Panc1 (cell line): Measurements from ENCODE around the gene RASA3. TPM values are rescaled to one million over a fixed set of nuclear protein-coding genes. Genes with fewer than 3 reads are reported as not detected.
A peak's percentile ranks its signal among the peaks of the same experiment; 100 is the strongest.

Source experiments
- ATAC-seq: fragments of 200-7000 bp; cut with Tn5 transposase; 2 replicates; pipeline ENCODE4 v1.9.1; 2020; ENCODE audit warnings: mild to moderate bottlenecking, moderate library complexity
- BruUV-seq: library from RNA; stranded (reverse); fragments of 400-500 nt; replicated peaks from 2 replicates; lab custom pipeline; 2021; lab: Mats Ljungman, UMichigan
- CTCF ChIA-PET: fragments of 300-600 bp; sonication (Branson Sonifier 250); formaldehyde crosslinking; loops from one replicate; lab custom pipeline; 2022; ENCODE audit warnings: antibody characterized with exemption; lab: Charles Lee
- POLR2A ChIA-PET: fragments of 300-600 bp; sonication (Branson Sonifier 250); formaldehyde crosslinking; loops from one replicate; lab custom pipeline; 2022; ENCODE audit warnings: antibody characterized with exemption; lab: Charles Lee
- DNase-seq: peaks from one replicate; pipeline ENCODE4 v3.0.0-alpha.2; 2010; ENCODE audit warnings: low read depth, low spot score
- H3K27ac ChIP-seq: 2 replicates; pipeline ENCODE4 v1.5.1; 2011; ENCODE audit warnings: mild to moderate bottlenecking, low read length, inconsistent platforms
- H3K27me3 ChIP-seq: fragments of 200-500 bp; sonication (Bioruptor generic); 2 replicates; pipeline ENCODE4 v1.6.0; 2014; ENCODE audit warnings: low read length, inconsistent platforms; ENCODE audit not compliant: control insufficient read depth, insufficient read depth
- H3K36me3 ChIP-seq: fragments of 200-500 bp; sonication (Bioruptor generic); 2 replicates; pipeline ENCODE4 v1.5.1; 2014; ENCODE audit warnings: inconsistent platforms, mild to moderate bottlenecking, low read length, moderate library complexity; ENCODE audit not compliant: control insufficient read depth, insufficient read depth
- H3K4me1 ChIP-seq: 2 replicates; pipeline ENCODE4 v1.5.1; 2011; ENCODE audit warnings: inconsistent platforms, mild to moderate bottlenecking, low read length, moderate library complexity; ENCODE audit not compliant: control insufficient read depth, insufficient read depth
- H3K4me3 ChIP-seq, 2 experiments: 2 replicates each; pipeline ENCODE4 v1.5.1; 2011 to 2012; ENCODE audit warnings: low read depth in 2 of 2, low read length in 2 of 2, mild to moderate bottlenecking in 2 of 2, inconsistent platforms in 1 of 2, moderate library complexity in 1 of 2
- H3K9me3 ChIP-seq: fragments of 200-500 bp; sonication (Bioruptor generic); 2 replicates; pipeline ENCODE4 v1.5.1; 2014; ENCODE audit warnings: low read depth, mild to moderate bottlenecking, inconsistent platforms, low read length, moderate library complexity; ENCODE audit not compliant: control insufficient read depth, insufficient read depth
- POLR2AphosphoS5 ChIP-seq: IDR thresholded peaks from 2 replicates; pipeline ENCODE4 v1.6.1; 2012; ENCODE audit warnings: mild to moderate bottlenecking, low read depth, low read length, moderate library complexity
- SIN3A ChIP-seq: IDR thresholded peaks from 2 replicates; pipeline ENCODE4 v1.6.1; 2012; ENCODE audit warnings: low read depth, mild to moderate bottlenecking, low read length, moderate library complexity, borderline replicate concordance; ENCODE audit not compliant: insufficient read depth
- TCF7L2 ChIP-seq: IDR thresholded peaks from 2 replicates; pipeline ENCODE4 v1.6.1; 2011; ENCODE audit warnings: mild to moderate bottlenecking, low read depth, low read length, inconsistent platforms
- in situ Hi-C: cut with HindIII; loops from 2 replicates; pipeline ENCODE4 v1.10.0; 2016; ENCODE audit warnings: low sequenced_read_pairs, low pct_unique_long_range_greater_than_20kb
- intact Hi-C: fragments of 100-400 bp; cut with micrococcal nuclease; formaldehyde crosslinking; loops from one replicate; pipeline ENCODE4 v1.10.0; 2022; ENCODE audit not compliant: unreplicated experiment
- total RNA-seq: library from RNA; stranded (reverse); gene quantifications from one replicate; pipeline ENCODE4 v1.2.1, GENCODE V29; 2021; ENCODE audit not compliant: unreplicated experiment
- TF ChIP-seq, protein P1 (sequence below): fragments of 450-650 bp; IDR thresholded peaks from 2 replicates; pipeline ENCODE4 v1.5.1; 2017; ENCODE audit warnings: mild to moderate bottlenecking
- TF ChIP-seq, protein P2 (sequence below), 2 experiments: IDR thresholded peaks; 2 replicates each; pipeline ENCODE4 v1.6.1; 2011 to 2012; ENCODE audit warnings: low read depth in 2 of 2, control low read depth in 1 of 2, low read length in 1 of 2, mild to moderate bottlenecking in 1 of 2, moderate library complexity in 1 of 2; ENCODE audit not compliant: insufficient read depth in 1 of 2

Gene RASA3
- total RNA-seq, 1 experiment from 2014 or later: 33.7 TPM

DNA sequence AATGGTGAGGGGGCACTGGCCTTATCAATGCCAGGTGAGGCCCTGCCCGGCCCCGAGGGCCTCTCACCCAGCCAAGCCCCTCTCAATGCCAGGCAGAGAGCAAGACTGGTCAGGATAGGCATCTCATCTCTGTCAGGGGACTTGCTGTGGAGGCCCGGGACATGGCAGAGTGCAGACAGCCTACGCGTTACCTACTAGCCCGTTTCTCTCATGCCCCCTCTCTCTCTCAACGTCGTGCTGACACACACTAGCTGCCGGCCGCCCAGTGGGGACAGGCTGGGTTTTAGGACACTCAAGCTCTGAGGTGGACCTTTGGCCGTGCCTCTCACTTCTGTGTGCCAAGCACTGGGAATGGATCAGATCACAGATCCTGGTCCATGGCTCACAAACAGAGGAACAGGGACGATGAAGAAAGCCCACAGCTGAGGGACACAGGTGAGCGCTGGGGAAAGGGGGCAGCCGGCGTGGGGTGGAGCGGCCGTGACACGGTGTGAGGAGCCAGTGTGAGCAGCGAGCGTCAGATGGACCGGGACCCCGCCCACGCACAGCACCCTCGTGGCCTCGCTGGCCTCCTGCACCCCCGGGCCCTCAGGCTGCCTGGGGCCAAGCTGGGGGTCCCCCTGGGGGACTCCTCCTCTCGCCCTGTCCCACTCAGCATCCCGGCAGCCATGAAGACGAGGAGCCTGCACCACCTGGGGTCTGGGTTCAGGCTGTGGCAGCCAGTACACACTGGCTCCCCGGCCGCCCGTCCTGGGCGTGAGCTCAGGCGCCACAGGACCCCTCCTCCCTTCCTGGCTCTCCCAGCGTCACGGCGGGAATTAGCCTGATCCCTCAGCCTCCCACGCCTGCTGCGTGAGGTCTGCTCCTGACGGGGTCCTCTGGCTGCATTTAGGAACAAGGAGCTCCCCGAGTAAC, 81.6 kb downstream of the RASA3 start:
- no peaks in the 10 kb centered on the region for H3K9me3 ChIP-seq
- BruUV-seq: no TSS peak
- H3K27me3 ChIP-seq: no peaks in the 10 kb centered on the region
- CTCF ChIA-PET: no interaction called here
- DNase-seq (no peak), ATAC-seq (no peak)
- peaks cover 27% of the 10 kb centered on the region for H3K4me1 ChIP-seq
- in situ Hi-C loops (no loop called here), intact Hi-C loops (no loop called here)
- no peak overlapping the region for H3K27ac ChIP-seq
- no peaks in the 10 kb centered on the region for H3K36me3 ChIP-seq
- no peak overlapping the region for H3K4me3 ChIP-seq
- TF ChIP-seq SIN3A: no peak
- TF ChIP-seq TCF7L2: no peak
- TF ChIP-seq, protein P1, sequence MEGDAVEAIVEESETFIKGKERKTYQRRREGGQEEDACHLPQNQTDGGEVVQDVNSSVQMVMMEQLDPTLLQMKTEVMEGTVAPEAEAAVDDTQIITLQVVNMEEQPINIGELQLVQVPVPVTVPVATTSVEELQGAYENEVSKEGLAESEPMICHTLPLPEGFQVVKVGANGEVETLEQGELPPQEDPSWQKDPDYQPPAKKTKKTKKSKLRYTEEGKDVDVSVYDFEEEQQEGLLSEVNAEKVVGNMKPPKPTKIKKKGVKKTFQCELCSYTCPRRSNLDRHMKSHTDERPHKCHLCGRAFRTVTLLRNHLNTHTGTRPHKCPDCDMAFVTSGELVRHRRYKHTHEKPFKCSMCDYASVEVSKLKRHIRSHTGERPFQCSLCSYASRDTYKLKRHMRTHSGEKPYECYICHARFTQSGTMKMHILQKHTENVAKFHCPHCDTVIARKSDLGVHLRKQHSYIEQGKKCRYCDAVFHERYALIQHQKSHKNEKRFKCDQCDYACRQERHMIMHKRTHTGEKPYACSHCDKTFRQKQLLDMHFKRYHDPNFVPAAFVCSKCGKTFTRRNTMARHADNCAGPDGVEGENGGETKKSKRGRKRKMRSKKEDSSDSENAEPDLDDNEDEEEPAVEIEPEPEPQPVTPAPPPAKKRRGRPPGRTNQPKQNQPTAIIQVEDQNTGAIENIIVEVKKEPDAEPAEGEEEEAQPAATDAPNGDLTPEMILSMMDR: no peak
- POLR2A ChIA-PET: no interaction called here

- Histone ChIP-seq H3K27ac (peak overlapping the region; percentile 44), H3K27me3 (no peaks in the 10 kb centered on the region), H3K4me3 (no peak overlapping the region), H3K36me3 (no peaks in the 10 kb centered on the region), H3K4me1 (peaks cover 37% of the 10 kb centered on the region), H3K9me3 (no peaks in the 10 kb centered on the region)
- DNase-seq (no peak), ATAC-seq (no peak)
- ChIA-PET POLR2A (no interaction called here), CTCF (no interaction called here)
- in situ Hi-C loops: no loop called here
- intact Hi-C loops: loop anchor here (10.0 kb wide), 1 partner anchor 45 kb away; no protein-coding TSS in a partner anchor
- TF ChIP-seq, protein P2, sequence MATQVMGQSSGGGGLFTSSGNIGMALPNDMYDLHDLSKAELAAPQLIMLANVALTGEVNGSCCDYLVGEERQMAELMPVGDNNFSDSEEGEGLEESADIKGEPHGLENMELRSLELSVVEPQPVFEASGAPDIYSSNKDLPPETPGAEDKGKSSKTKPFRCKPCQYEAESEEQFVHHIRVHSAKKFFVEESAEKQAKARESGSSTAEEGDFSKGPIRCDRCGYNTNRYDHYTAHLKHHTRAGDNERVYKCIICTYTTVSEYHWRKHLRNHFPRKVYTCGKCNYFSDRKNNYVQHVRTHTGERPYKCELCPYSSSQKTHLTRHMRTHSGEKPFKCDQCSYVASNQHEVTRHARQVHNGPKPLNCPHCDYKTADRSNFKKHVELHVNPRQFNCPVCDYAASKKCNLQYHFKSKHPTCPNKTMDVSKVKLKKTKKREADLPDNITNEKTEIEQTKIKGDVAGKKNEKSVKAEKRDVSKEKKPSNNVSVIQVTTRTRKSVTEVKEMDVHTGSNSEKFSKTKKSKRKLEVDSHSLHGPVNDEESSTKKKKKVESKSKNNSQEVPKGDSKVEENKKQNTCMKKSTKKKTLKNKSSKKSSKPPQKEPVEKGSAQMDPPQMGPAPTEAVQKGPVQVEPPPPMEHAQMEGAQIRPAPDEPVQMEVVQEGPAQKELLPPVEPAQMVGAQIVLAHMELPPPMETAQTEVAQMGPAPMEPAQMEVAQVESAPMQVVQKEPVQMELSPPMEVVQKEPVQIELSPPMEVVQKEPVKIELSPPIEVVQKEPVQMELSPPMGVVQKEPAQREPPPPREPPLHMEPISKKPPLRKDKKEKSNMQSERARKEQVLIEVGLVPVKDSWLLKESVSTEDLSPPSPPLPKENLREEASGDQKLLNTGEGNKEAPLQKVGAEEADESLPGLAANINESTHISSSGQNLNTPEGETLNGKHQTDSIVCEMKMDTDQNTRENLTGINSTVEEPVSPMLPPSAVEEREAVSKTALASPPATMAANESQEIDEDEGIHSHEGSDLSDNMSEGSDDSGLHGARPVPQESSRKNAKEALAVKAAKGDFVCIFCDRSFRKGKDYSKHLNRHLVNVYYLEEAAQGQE (IDR thresholded peaks at IDR 0.05; ENCODE audit: insufficient read depth in 1 of 2, low read depth in 2 of 2, low read length in 1 of 2): no peak
- TF ChIP-seq POLR2AphosphoS5 (no peak), SIN3A (no peak), TCF7L2 (no peak)
- TF ChIP-seq, protein P1: no peak
- no TSS peak for BruUV-seq
Observed at GRCh38 chr13:114049626-114050101, 82.8 kb downstream of the RASA3 start.
